Loucy (cell line): ENCODE measurements around the gene ATAD2B.
A peak's percentile ranks its signal among the peaks of the same experiment; 100 is the strongest.

ENCODE experiments used
- H2AFZ ChIP-seq: fragments of 200-600 bp; sonication (generic); 2 replicates; pipeline ENCODE4 v1.6.0; 2016; ENCODE audit warnings: antibody characterized with exemption, mild to moderate bottlenecking, low read length, moderate library complexity
- H3F3A ChIP-seq: fragments of 200-600 bp; 2 replicates; pipeline ENCODE4 v1.6.0; 2016; ENCODE audit warnings: antibody characterized with exemption, low read depth, mild to moderate bottlenecking
- H3K27me3 ChIP-seq: fragments of 200-600 bp; sonication (generic); 2 replicates; pipeline ENCODE4 v1.6.1; 2014; ENCODE audit warnings: low read length, mild to moderate bottlenecking; ENCODE audit not compliant: insufficient read depth, poor library complexity, severe bottlenecking
- H3K36me3 ChIP-seq: fragments of 200-600 bp; sonication (generic); 2 replicates; pipeline ENCODE4 v1.6.1; 2016; ENCODE audit warnings: low read length; ENCODE audit not compliant: insufficient read depth
- H3K4me1 ChIP-seq: fragments of 200-600 bp; sonication (generic); 2 replicates; pipeline ENCODE4 v1.5.1; 2014; ENCODE audit warnings: low read length, mild to moderate bottlenecking; ENCODE audit not compliant: insufficient read depth, poor library complexity, severe bottlenecking
- H3K4me2 ChIP-seq: fragments of 200-600 bp; sonication (generic); 2 replicates; pipeline ENCODE4 v1.6.0; 2014; ENCODE audit warnings: antibody characterized with exemption, low read length, low read depth, mild to moderate bottlenecking; ENCODE audit not compliant: poor library complexity, severe bottlenecking
- H3K4me3 ChIP-seq: fragments of 200-600 bp; sonication (generic); 2 replicates; pipeline ENCODE4 v1.5.1; 2014; ENCODE audit warnings: low read length, mild to moderate bottlenecking, mixed read lengths; ENCODE audit not compliant: poor library complexity, severe bottlenecking
- H3K79me2 ChIP-seq: fragments of 200-600 bp; sonication (generic); 2 replicates; pipeline ENCODE4 v1.6.1; 2014; ENCODE audit warnings: low read length; ENCODE audit not compliant: insufficient read depth
- H3K9ac ChIP-seq: fragments of 200-600 bp; sonication (generic); 2 replicates; pipeline ENCODE4 v1.6.0; 2014; ENCODE audit warnings: mild to moderate bottlenecking, low read depth, low read length, moderate library complexity; ENCODE audit not compliant: poor library complexity, severe bottlenecking
- H3K9me2 ChIP-seq: fragments of 200-600 bp; sonication (generic); replicated peaks from 2 replicates; pipeline ENCODE4 v1.6.1; 2016; ENCODE audit warnings: low read depth, low read length, mixed read lengths
- H3K9me3 ChIP-seq: fragments of 200-600 bp; sonication (generic); 2 replicates; pipeline ENCODE4 v1.6.1; 2014; ENCODE audit warnings: mild to moderate bottlenecking, antibody characterized with exemption, low read length, low read depth; ENCODE audit not compliant: insufficient read depth
- H4K20me1 ChIP-seq: fragments of 200-600 bp; sonication (generic); 2 replicates; pipeline ENCODE4 v1.6.0; 2014; ENCODE audit warnings: antibody characterized with exemption, low read length, mild to moderate bottlenecking; ENCODE audit not compliant: insufficient read depth, poor library complexity, severe bottlenecking
- CTCF ChIP-seq: fragments of 200-600 bp; sonication (generic); conservative IDR thresholded peaks from 2 replicates; pipeline ENCODE4 v1.5.1; 2014; ENCODE audit warnings: mild to moderate bottlenecking, antibody characterized with exemption, low read length
- EZH2phosphoT487 ChIP-seq: fragments of 200-600 bp; IDR thresholded peaks from 2 replicates; pipeline ENCODE4 v1.6.1; 2018; ENCODE audit warnings: antibody characterized with exemption, mild to moderate bottlenecking, moderate library complexity, borderline replicate concordance

The ATAD2B gene

GRCh38 chr2:23789012-23789411 lies 137.9 kb downstream of the ATAD2B start:
- Histone ChIP-seq H2AFZ (no peak overlapping the region), H3K27me3 (no peaks in the 10 kb centered on the region), H3K9me3 (no peaks in the 10 kb centered on the region), H3K4me1 (peaks cover 12% of the 10 kb centered on the region), H3K9ac (no peak overlapping the region), H3K79me2 (no peaks in the 10 kb centered on the region), H3K36me3 (peaks cover 26% of the 10 kb centered on the region), H3K9me2 (no peaks in the 10 kb centered on the region), H3K4me3 (no peak overlapping the region), H4K20me1 (peaks cover 4% of the 10 kb centered on the region), H3F3A (no peaks in the 10 kb centered on the region), H3K4me2 (no peak overlapping the region)
- no peak for TF ChIP-seq EZH2phosphoT487

- peak overlapping the region; percentile 26 for H3K4me2 ChIP-seq
- H3K9me2 ChIP-seq = no peaks in the 10 kb centered on the region
- no peaks in the 10 kb centered on the region for H3F3A ChIP-seq
- H3K27me3 ChIP-seq = no peaks in the 10 kb centered on the region
- H3K4me1 ChIP-seq = peaks cover 12% of the 10 kb centered on the region
- no peaks in the 10 kb centered on the region for H3K79me2 ChIP-seq
- H3K36me3 ChIP-seq = peaks cover 26% of the 10 kb centered on the region
- TF ChIP-seq CTCF = 0 out of 2 replicates have a peak, but pooled peaks have one; percentile 27
- no peak for TF ChIP-seq EZH2phosphoT487
- H3K9me3 ChIP-seq = no peaks in the 10 kb centered on the region
- no peak overlapping the region for H3K9ac ChIP-seq
- H3K4me3 ChIP-seq = no peak overlapping the region
- no peak overlapping the region for H2AFZ ChIP-seq
- peaks cover 4% of the 10 kb centered on the region for H4K20me1 ChIP-seq
Observed at GRCh38 chr2:23788100-23788499, 138.8 kb downstream of the ATAD2B start.

- H3K79me2 ChIP-seq = no peaks in the 10 kb centered on the region
- H3K4me3 ChIP-seq = no peak overlapping the region
- TF ChIP-seq EZH2phosphoT487 (no peak), CTCF (no peak)
- H3K4me2 ChIP-seq = no peak overlapping the region
- no peaks in the 10 kb centered on the region for H3K27me3 ChIP-seq
- no peaks in the 10 kb centered on the region for H3F3A ChIP-seq
- no peak overlapping the region for H2AFZ ChIP-seq
- H3K9me2 ChIP-seq = no peaks in the 10 kb centered on the region
- peaks cover 4% of the 10 kb centered on the region for H4K20me1 ChIP-seq
- H3K4me1 ChIP-seq = peaks cover 12% of the 10 kb centered on the region
- no peaks in the 10 kb centered on the region for H3K9me3 ChIP-seq
- H3K36me3 ChIP-seq = peaks cover 34% of the 10 kb centered on the region
- no peak overlapping the region for H3K9ac ChIP-seq
Observed at GRCh38 chr2:23784971-23785370, 142.0 kb downstream of the ATAD2B start.

- Histone ChIP-seq H3K9me3 (no peaks in the 10 kb centered on the region), H2AFZ (no peak overlapping the region), H3K27me3 (no peaks in the 10 kb centered on the region), H3K36me3 (peaks cover 34% of the 10 kb centered on the region), H3K4me1 (peaks cover 1% of the 10 kb centered on the region), H3K79me2 (no peaks in the 10 kb centered on the region), H4K20me1 (no peaks in the 10 kb centered on the region), H3K9me2 (no peaks in the 10 kb centered on the region), H3K4me3 (no peak overlapping the region), H3K9ac (no peak overlapping the region), H3F3A (no peaks in the 10 kb centered on the region; the same call in 1 of the 2 replicates), H3K4me2 (no peak overlapping the region)
- TF ChIP-seq CTCF (no peak), EZH2phosphoT487 (no peak)
Observed at GRCh38 chr2:23782646-23783045, 144.3 kb downstream of the ATAD2B start.
